ENCODE data around the gene SLC2A13. TPM values are rescaled to one million over a fixed set of nuclear protein-coding genes. Genes with fewer than 3 reads are reported as not detected.

The SLC2A13 gene
- total RNA-seq, 1 experiment from 2014 or later: 1.7 TPM

DNA sequence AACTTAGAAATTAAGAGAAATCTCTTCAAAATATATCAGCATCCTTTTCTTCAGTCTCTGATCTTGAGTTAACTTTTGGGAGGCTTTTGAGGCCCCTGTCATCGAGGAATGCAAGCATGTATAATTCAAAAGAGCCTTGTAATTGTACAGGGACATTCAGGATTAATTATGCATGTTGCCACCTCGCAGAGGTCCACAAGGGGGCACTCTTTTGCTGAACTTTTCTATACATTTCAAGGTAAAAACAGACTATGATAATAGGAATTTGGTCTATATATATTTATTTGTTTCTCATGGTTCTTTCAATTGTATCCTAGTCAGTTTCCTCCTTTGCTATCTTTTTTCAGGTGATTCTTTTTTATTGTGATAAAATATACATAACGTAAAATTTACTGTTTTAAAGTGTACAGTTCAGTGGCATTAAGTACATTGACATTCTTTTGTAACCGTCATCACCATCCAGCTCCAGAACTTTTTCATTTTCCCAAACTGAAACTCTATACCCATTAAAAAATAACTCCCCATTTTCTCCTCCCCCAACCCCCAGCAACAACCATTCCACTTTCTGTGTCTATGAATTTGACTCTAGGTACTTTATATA lies 47.0 kb upstream of the SLC2A13 start:
- DNase-seq (ENCODE audit: unreplicated experiment): peak; percentile 72
- ChIA-PET POLR2A (interaction anchor here (0.7 to 1.9 kb wide), 5 partner anchors 121 to 894 kb away, joined by 3 to 9 read pairs (median 3); no protein-coding TSS in a partner anchor), CTCF (interaction anchor here (0.6 to 11.3 kb wide), 15 partner anchors 11 to 1176 kb away, joined by 3 to 177 read pairs (median 3); no protein-coding TSS in a partner anchor)
- H3K4me3 Mint-ChIP-seq (ENCODE audit: unreplicated experiment): no peak overlapping the region
- H3K36me3 Mint-ChIP-seq (ENCODE audit: insufficient read depth, unreplicated experiment): no peaks in the 10 kb centered on the region
- no peaks in the 10 kb centered on the region for H3K27me3 Mint-ChIP-seq (ENCODE audit: insufficient read depth, unreplicated experiment)
- no peak overlapping the region for H3K27ac Mint-ChIP-seq (ENCODE audit: low read depth, unreplicated experiment)
- TF ChIP-seq, protein P1, sequence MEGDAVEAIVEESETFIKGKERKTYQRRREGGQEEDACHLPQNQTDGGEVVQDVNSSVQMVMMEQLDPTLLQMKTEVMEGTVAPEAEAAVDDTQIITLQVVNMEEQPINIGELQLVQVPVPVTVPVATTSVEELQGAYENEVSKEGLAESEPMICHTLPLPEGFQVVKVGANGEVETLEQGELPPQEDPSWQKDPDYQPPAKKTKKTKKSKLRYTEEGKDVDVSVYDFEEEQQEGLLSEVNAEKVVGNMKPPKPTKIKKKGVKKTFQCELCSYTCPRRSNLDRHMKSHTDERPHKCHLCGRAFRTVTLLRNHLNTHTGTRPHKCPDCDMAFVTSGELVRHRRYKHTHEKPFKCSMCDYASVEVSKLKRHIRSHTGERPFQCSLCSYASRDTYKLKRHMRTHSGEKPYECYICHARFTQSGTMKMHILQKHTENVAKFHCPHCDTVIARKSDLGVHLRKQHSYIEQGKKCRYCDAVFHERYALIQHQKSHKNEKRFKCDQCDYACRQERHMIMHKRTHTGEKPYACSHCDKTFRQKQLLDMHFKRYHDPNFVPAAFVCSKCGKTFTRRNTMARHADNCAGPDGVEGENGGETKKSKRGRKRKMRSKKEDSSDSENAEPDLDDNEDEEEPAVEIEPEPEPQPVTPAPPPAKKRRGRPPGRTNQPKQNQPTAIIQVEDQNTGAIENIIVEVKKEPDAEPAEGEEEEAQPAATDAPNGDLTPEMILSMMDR (IDR thresholded peaks at IDR 0.05; ENCODE audit: unreplicated experiment): peak; percentile 74
- BruUV-seq (replicated peaks): no TSS peak
- peaks cover 28% of the 10 kb centered on the region for H3K4me1 Mint-ChIP-seq (ENCODE audit: insufficient read depth, unreplicated experiment)
- intact Hi-C loops (cut with micrococcal nuclease): loop anchor here (1.0 to 5.0 kb wide), 3 partner anchors 64 to 769 kb away; no protein-coding TSS in a partner anchor
- no peaks in the 10 kb centered on the region for H3K9me3 Mint-ChIP-seq (ENCODE audit: unreplicated experiment)

DNA sequence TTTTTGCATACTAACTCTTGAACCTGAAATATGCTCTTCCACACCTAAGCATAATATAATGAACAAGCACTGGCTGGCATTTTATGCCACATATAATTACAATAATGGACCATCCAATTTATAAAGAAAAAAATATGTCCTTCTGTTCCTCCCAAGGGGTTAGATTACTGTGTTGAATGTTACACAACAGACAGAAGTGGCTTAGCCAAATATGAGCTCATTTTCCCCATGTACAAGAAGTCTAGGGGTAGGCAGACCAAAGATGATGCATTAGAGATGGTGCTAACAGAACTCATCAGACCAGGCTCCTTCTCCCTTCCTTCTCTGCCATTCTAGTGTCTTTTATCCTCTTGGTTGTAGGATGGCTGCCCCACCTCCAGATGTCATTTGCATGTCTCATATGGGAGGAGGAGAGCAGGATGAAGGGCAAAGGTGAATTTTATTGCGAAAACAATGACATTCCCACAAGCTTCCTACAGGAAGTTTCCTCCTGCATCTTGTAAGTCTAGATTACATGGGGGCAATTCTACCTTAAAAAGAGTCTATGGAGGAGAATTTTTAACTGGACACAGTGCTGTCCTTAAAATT lies 43.9 kb upstream of the SLC2A13 start:
- no peaks in the 10 kb centered on the region for H3K36me3 Mint-ChIP-seq (ENCODE audit: insufficient read depth, unreplicated experiment)
- DNase-seq (ENCODE audit: unreplicated experiment): peak; percentile 31
- CTCF ChIA-PET: interaction anchor here (1.3 to 11.3 kb wide), 3 partner anchors 42 to 165 kb away, joined by 3 to 177 read pairs (median 9); no protein-coding TSS in a partner anchor
- POLR2A ChIA-PET: interaction anchor here (2.2 kb wide), 1 partner anchor 8 kb away, joined by 5 read pairs; no protein-coding TSS in a partner anchor
- no peaks in the 10 kb centered on the region for H3K27me3 Mint-ChIP-seq (ENCODE audit: insufficient read depth, unreplicated experiment)
- no peak overlapping the region for H3K4me3 Mint-ChIP-seq (ENCODE audit: unreplicated experiment)
- no TSS peak for BruUV-seq (replicated peaks)
- H3K4me1 Mint-ChIP-seq (ENCODE audit: insufficient read depth, unreplicated experiment): peaks cover 22% of the 10 kb centered on the region
- H3K27ac Mint-ChIP-seq (ENCODE audit: low read depth, unreplicated experiment): no peak overlapping the region
- TF ChIP-seq, protein P1 (IDR thresholded peaks at IDR 0.05; ENCODE audit: unreplicated experiment): no peak
- intact Hi-C loops (cut with micrococcal nuclease): loop anchor here (5.0 kb wide), 2 partner anchors 68 to 773 kb away; no protein-coding TSS in a partner anchor
- no peaks in the 10 kb centered on the region for H3K9me3 Mint-ChIP-seq (ENCODE audit: unreplicated experiment)

DNA sequence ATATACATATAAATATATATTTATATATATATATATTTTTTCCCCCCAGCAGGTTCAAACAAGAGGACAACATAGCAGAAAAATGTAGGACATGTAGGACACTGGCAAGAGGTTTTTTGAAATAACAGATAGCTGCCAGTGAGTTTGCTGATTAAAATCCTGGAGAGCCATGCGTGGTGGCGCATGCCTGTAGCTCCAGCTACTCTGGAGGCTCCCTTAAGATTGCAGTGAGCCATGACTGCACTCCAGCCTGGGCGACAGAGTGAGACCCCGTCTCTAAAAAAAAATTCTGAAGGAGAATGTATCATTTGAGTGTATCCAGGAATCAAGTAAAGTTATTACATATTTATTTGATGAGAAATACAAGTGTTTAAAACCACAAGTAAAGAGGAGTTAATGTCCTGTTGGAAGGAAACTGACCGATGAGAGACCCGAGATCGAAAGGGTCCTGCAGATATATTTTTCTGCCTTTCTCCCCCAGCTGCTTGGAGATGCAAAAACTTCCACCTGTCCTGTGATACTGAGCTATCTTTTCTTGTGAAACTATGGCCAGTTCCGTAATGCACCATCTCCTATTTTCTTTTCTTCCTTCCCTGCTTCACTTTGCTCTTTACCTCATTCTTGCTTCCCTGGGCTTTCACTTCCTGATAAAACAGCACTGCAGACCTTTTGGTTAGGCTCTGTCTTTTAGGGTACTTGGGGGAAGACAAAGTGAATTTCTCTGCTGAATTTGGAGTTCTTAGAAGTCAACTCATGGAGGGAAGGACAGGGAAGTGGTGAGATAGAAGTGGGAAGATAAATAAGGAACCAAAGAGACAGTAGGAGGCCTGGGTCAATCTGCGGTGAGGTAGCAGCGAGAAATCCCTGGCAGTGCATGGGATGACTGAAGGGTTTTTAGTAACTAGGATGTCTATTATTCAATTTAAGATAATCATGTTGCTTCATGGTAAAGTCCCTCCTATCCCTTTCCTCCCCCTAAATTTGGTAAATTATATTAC lies 41.2 kb upstream of the SLC2A13 start:
- no peak overlapping the region for H3K27ac Mint-ChIP-seq (ENCODE audit: low read depth, unreplicated experiment)
- H3K4me3 Mint-ChIP-seq (ENCODE audit: unreplicated experiment): no peak overlapping the region
- no peaks in the 10 kb centered on the region for H3K27me3 Mint-ChIP-seq (ENCODE audit: insufficient read depth, unreplicated experiment)
- H3K9me3 Mint-ChIP-seq (ENCODE audit: unreplicated experiment): no peaks in the 10 kb centered on the region
- POLR2A ChIA-PET: no interaction called here
- peaks cover 11% of the 10 kb centered on the region for H3K4me1 Mint-ChIP-seq (ENCODE audit: insufficient read depth, unreplicated experiment)
- DNase-seq (ENCODE audit: unreplicated experiment): no peak
- TF ChIP-seq, protein P1 (IDR thresholded peaks at IDR 0.05; ENCODE audit: unreplicated experiment): no peak
- intact Hi-C loops (cut with micrococcal nuclease): no loop called here
- H3K36me3 Mint-ChIP-seq (ENCODE audit: insufficient read depth, unreplicated experiment): no peaks in the 10 kb centered on the region
- CTCF ChIA-PET: interaction anchor here (0.6 to 0.9 kb wide), 3 partner anchors 77 to 633 kb away, joined by 3 read pairs; no protein-coding TSS in a partner anchor
- no TSS peak for BruUV-seq (replicated peaks)

Data from MCF 10A (cell line).